Brain microvascular endothelial cell (primary cell): ENCODE results near the gene ECT2L.

Source experiments
- DNase-seq: peaks from one replicate; pipeline ENCODE4 v3.0.0-alpha.2; 2020
- H3K27ac ChIP-seq: fragments of 250-450 bp; sonication (Bioruptor Pico); 2 replicates; pipeline ENCODE4 v1.5.1; 2020; ENCODE audit warnings: mild to moderate bottlenecking, moderate library complexity
- H3K27me3 ChIP-seq: fragments of 250-450 bp; sonication (Bioruptor Pico); replicated peaks from 2 replicates; pipeline ENCODE4 v1.5.1; 2020; ENCODE audit warnings: mild to moderate bottlenecking
- H3K36me3 ChIP-seq: fragments of 250-450 bp; sonication (Bioruptor Pico); replicated peaks from 2 replicates; pipeline ENCODE4 v1.5.1; 2020; ENCODE audit warnings: mild to moderate bottlenecking
- H3K4me3 ChIP-seq: 2 replicates; pipeline ENCODE4 v1.5.1; 2011; ENCODE audit warnings: low read depth, mild to moderate bottlenecking, control low read depth, low read length, moderate library complexity
- in situ Hi-C: cut with HindIII; loops from 2 replicates; pipeline ENCODE4 v1.10.0; 2017; ENCODE audit warnings: low sequenced_read_pairs, low pct_ligation_motif_present
- TF ChIP-seq, protein P1 (sequence below): IDR thresholded peaks from 2 replicates; pipeline ENCODE4 v1.5.1; 2011; ENCODE audit warnings: low read depth, mild to moderate bottlenecking, moderate library complexity, low read length, control low read depth, inconsistent platforms; ENCODE audit errors: missing control alignments

The ECT2L gene

DNA sequence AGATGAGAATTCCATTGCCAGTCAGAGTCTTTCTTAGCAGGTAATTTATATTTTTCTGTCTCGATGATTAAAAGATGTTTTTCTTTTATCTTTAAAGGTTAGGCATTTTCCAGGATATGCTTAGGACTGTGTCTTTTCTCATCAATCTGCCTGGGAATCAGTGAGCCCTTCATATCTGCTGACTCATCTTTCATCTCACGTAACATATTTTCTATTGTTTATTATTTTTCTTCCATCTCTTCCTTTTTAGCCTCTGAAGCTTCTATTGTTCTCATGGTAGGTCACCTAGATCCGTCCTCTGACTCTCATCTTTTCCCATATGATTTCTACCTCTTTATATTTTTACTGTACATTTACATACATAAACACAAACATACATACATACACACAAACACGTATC, 13.6 kb upstream of the ECT2L start:
- TF ChIP-seq, protein P1, sequence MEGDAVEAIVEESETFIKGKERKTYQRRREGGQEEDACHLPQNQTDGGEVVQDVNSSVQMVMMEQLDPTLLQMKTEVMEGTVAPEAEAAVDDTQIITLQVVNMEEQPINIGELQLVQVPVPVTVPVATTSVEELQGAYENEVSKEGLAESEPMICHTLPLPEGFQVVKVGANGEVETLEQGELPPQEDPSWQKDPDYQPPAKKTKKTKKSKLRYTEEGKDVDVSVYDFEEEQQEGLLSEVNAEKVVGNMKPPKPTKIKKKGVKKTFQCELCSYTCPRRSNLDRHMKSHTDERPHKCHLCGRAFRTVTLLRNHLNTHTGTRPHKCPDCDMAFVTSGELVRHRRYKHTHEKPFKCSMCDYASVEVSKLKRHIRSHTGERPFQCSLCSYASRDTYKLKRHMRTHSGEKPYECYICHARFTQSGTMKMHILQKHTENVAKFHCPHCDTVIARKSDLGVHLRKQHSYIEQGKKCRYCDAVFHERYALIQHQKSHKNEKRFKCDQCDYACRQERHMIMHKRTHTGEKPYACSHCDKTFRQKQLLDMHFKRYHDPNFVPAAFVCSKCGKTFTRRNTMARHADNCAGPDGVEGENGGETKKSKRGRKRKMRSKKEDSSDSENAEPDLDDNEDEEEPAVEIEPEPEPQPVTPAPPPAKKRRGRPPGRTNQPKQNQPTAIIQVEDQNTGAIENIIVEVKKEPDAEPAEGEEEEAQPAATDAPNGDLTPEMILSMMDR = no peak
- in situ Hi-C loops = no loop called here
- no peaks in the 10 kb centered on the region for H3K36me3 ChIP-seq
- no peak overlapping the region for H3K27ac ChIP-seq
- H3K27me3 ChIP-seq = no peaks in the 10 kb centered on the region
- H3K4me3 ChIP-seq = no peak overlapping the region
- no peak for DNase-seq

DNA sequence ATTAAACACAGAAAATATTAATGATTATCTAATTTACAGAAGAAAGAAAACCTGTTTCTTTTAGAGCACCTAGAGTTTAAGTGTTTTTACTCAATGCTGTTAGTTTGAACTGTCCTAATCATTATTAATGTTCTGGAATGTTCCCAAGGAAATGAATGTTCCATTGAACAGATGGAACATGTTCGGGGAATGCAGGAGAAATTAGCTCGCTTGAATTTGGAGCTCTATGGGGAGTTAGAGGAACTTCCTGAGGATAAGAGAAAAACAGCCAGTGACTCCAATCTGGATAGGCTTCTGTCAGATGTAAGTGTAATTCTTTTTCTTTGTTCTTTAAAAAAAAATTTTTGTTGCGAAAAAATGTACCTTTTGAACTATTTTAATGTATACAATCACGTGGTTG, 10.8 kb upstream of the ECT2L start:
- in situ Hi-C loops = no loop called here
- Histone ChIP-seq H3K27ac (no peak overlapping the region), H3K36me3 (no peaks in the 10 kb centered on the region), H3K4me3 (no peak overlapping the region), H3K27me3 (no peaks in the 10 kb centered on the region)
- TF ChIP-seq, protein P1 = no peak
- no peak for DNase-seq

DNA sequence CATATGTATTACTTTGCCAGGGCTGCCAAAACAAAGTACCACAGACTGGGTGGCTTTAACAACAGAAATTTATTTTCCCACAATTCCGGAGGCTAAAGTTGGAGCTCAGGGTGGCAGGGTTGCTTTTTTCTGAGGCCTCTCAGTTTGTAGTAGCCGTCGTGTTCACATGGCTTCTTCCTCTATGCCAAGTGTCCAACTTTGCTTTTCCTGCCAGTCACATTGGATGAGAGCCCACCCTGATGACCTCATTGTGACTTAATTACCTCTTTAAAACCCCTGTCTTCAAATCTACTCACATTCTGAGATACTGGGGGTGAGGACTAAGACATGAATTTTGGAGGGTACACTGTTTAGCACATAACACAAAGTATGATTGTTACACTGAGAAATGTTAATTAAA, 9.9 kb upstream of the ECT2L start:
- TF ChIP-seq, protein P1 = no peak
- DNase-seq = no peak
- Histone ChIP-seq H3K36me3 (no peaks in the 10 kb centered on the region), H3K27me3 (no peaks in the 10 kb centered on the region), H3K4me3 (no peak overlapping the region), H3K27ac (no peak overlapping the region)
- in situ Hi-C loops = no loop called here

DNA sequence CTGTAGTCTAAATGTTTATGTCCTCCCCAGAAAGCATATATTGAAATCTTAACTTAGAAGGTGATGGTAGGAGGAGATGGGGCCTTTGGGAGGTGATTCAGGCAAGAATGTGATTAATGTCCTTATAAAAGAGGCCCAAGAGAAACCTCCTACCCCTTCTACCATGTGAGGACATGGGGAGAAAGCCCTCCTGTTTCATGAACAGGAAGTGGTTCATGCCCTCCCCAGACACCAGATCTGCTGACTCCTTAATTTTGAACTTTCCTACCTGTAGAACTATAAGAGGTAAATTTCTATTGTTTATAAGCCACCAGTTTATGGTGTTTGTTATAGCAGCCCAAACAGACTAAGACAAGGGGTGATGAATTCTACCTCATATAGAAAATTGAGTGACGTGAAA, 8.7 kb upstream of the ECT2L start:
- H3K27me3 ChIP-seq = no peaks in the 10 kb centered on the region
- H3K36me3 ChIP-seq = peaks cover 4% of the 10 kb centered on the region
- TF ChIP-seq, protein P1 = no peak
- in situ Hi-C loops = no loop called here
- no peak for DNase-seq
- no peak overlapping the region for H3K27ac ChIP-seq
- no peak overlapping the region for H3K4me3 ChIP-seq

DNA sequence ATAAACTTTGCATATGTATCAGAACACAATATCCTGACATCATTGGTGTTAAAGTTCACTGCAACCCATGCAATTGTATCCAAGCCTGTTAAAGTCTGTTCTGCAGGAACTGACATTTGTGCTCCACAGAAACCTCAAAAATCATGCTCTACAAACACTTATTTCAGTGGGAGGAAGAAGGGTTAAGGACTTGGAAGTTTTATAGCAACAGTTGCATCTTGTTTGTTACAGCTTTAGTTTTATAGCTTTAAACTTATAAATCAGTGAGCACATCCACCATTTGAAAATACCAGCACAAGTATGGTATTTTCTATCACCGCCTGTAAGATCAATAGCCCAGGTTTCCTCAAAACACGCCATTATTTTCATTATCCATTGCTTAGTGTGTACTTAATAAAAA, 884 bp downstream of the ECT2L start:
- Histone ChIP-seq H3K27me3 (no peaks in the 10 kb centered on the region), H3K36me3 (no peaks in the 10 kb centered on the region), H3K4me3 (no peak overlapping the region), H3K27ac (no peak overlapping the region)
- in situ Hi-C loops = no loop called here
- no peak for DNase-seq
- TF ChIP-seq, protein P1 = no peak

DNA sequence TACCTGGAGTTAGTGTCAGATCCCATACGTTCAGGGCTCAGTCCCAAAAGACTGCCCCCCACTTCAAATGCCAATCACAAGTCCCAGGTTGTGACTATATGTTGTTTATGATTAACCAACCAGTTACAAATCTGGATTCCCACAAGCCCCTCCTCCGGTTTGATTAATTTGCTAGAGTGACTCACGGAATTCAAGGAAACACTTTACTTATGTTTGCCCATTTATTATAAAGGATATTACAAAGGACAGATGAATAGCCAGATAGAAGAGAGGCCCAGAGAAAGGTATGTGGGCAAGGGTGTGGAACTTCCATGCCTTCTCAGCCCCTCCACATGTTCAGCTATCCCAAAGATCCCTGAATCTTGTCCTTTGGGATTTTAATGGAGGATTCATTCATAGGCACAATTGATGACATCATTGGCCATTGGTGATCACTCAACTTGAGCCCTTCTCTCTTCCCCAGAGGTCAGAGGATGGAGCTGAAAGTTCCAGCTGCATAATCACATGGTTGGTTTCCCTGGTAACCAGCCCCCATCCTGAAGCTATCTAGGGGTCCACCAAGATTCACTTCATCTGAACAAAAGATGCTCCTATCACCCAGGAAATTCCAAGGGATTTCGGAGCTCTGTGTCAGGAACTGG, 2.0 kb downstream of the ECT2L start:
- no peaks in the 10 kb centered on the region for H3K27me3 ChIP-seq
- H3K27ac ChIP-seq = no peak overlapping the region
- TF ChIP-seq, protein P1 = no peak
- in situ Hi-C loops = no loop called here
- H3K4me3 ChIP-seq = no peak overlapping the region
- no peaks in the 10 kb centered on the region for H3K36me3 ChIP-seq
- DNase-seq = no peak
